Subcutaneous adipose tissue (tissue), 4 donors: Measurements from ENCODE around the gene BCL2. TPM values are rescaled to one million over a fixed set of nuclear protein-coding genes. Genes with fewer than 3 reads are reported as not detected.

Experiments used
- CTCF ChIP-seq: fragments of 450-650 bp; IDR thresholded peaks from one replicate; pipeline ENCODE4 v1.5.1; 2016; ENCODE audit warnings: low read depth, mild to moderate bottlenecking, control low read depth, antibody characterized with exemption, moderate library complexity
- total RNA-seq, 4 donors: library from RNA; depleted of rRNA; stranded (reverse); fragments of >200 nt; gene quantifications; one replicate each; pipeline ENCODE4 v1.1.0, GENCODE V29; 2016

The BCL2 gene
- total RNA-seq, 4 donors from 2014 or later = 50.3 to 82.5 (median 55.9) TPM

GRCh38 chr18:63207835-63208234 is 111.7 kb downstream of the BCL2 start:
- TF ChIP-seq CTCF = no peak

- TF ChIP-seq CTCF = no peak
Measured at GRCh38 chr18:63207143-63207790, 112.3 kb downstream of the BCL2 start.

GRCh38 chr18:63206433-63207142 is 113.0 kb downstream of the BCL2 start:
- no peak for TF ChIP-seq CTCF

GRCh38 chr18:63205791-63206252 is 113.7 kb downstream of the BCL2 start:
- no peak for TF ChIP-seq CTCF

- TF ChIP-seq CTCF = no peak
Measured at GRCh38 chr18:63203497-63203896, 116.1 kb downstream of the BCL2 start.

GRCh38 chr18:63202828-63203227 is 116.7 kb downstream of the BCL2 start:
- no peak for TF ChIP-seq CTCF

GRCh38 chr18:63199743-63200241 is 119.8 kb downstream of the BCL2 start:
- TF ChIP-seq CTCF = no peak
